ENCODE measurements around the gene NKIRAS1.

NKIRAS1 gene

DNA sequence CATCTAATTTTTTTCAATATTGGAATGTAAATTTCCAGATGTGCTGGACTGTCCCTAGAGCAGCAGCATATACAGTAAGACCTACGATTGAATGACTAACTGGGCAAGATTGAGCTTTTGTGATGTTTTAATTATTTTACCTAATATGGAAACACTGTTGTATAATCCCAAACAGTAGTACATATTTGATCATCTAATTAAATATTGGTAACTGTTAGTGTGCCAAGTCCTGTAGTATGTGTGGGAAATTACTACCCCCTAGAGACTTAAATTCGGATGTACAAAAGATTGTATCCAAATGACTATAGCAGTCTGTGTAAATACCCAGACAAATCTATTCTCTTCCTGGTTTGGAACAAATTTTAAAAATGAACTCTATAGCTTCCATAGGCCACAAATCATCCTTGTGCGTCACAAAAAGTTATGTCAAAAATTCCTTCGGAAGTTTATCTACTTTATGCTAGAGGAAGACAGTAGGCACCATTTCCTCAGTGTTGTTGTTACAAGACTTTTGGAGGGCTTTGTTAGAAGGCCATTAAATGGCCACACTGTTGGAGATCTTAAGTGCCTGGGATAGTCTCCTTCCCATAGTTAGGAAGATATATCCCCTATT, 41.6 kb downstream of the NKIRAS1 start:
- H3K79me2 ChIP-seq (ENCODE audit: insufficient read depth, low read length): peaks cover 30% of the 10 kb centered on the region
- no peaks in the 10 kb centered on the region for H3K9me3 ChIP-seq (ENCODE audit: insufficient read depth, low read length, severe bottlenecking)
- no peak overlapping the region for H3K4me3 ChIP-seq (ENCODE audit: low read depth in 1 of 2, low read length in 2 of 2)
- peaks cover 23% of the 10 kb centered on the region for H4K20me1 ChIP-seq (ENCODE audit: insufficient read depth, low read length)
- no peak overlapping the region for H3K4me2 ChIP-seq (ENCODE audit: insufficient read depth, low read length)
- no peaks in the 10 kb centered on the region for H3K27me3 ChIP-seq (ENCODE audit: insufficient read depth, low read length, poor library complexity)
- no peak for TF ChIP-seq EZH2 (IDR thresholded peaks at IDR 0.05; ENCODE audit: borderline replicate concordance, low read depth, low read length, severe bottlenecking)
- TF ChIP-seq CTCF (IDR thresholded peaks at IDR 0.05; ENCODE audit: borderline replicate concordance, extremely low read depth, low read length, poor library complexity, severe bottlenecking): no peak
- no peaks in the 10 kb centered on the region for H3K4me1 ChIP-seq (ENCODE audit: insufficient read depth, low read length)
- H3K27ac ChIP-seq (ENCODE audit: low read length): no peak overlapping the region
- H3K9ac ChIP-seq (ENCODE audit: low read depth, low read length): no peak overlapping the region
- H3K36me3 ChIP-seq (ENCODE audit: insufficient read depth, low read length): 0 out of 2 replicates have a peak, but pooled peaks cover 2% of the 10 kb centered on the region
- ATAC-seq (ENCODE audit: insufficient read depth, low read depth): no peak
- DNase-seq: no peak
- no peak overlapping the region for H2AFZ ChIP-seq (ENCODE audit: low read depth, low read length)

DNA sequence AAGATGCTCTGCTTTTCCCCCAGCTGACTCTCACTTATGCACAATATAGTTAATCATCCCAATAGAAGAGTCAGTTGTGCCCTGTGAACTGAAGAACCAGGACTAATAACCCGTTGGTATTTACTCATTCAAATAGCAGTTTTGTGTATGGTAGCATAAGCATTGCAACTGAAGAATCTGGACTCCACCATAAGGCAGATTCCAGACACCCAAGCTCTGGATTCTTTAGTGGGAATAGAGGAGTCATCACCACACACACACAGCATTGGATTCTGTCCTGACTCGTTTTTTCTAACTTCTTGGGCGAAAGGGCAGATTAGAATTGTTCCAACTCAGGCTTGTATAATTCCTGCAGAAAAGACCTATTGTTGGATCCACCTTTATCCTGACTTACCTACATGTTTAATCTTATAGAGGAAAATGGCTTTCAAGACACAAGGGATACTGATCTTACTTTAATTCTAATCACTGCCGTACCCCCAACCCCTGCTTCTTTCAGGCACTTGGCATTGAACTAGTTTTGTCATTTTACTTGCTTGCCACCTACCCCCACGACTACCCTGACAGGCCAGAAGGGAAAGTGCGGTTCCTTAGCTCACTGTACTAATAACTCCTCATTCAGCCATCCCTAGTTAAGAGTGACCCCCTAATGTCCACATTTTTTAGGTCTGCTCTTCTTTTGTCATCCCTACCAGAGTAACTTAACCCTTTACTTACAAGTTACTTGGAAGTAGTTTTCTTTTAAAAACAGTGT, 42.3 kb downstream of the NKIRAS1 start:
- no peak overlapping the region for H3K4me2 ChIP-seq (ENCODE audit: insufficient read depth, low read length)
- no peak overlapping the region for H3K4me3 ChIP-seq (ENCODE audit: low read depth in 1 of 2, low read length in 2 of 2)

DNA sequence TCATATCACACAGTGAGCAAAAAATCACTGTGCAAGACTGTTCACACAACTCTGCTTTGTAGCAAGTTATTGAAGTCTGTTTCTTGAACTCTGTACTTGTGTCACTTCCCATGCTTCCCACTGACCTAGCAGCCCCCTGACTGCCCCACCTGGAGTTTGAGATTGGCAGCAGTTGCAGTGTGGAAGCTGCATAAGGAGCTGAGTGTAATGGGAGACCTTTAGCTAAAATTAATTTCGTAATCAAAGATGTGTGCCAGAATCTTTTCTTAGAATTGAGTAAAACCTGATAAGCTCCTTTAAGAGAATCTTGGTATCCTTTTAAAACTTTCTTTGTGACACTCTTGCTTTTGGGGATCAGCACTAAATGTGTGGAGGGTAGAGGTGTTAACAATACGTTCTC, 42.8 kb downstream of the NKIRAS1 start:
- Histone ChIP-seq H3K4me3 (ENCODE audit: low read depth in 1 of 2, low read length in 2 of 2) (no peak overlapping the region), H3K27me3 (ENCODE audit: insufficient read depth, low read length, poor library complexity) (no peaks in the 10 kb centered on the region), H2AFZ (ENCODE audit: low read depth, low read length) (no peak overlapping the region), H4K20me1 (ENCODE audit: insufficient read depth, low read length) (peaks cover 23% of the 10 kb centered on the region), H3K9me3 (ENCODE audit: insufficient read depth, low read length, severe bottlenecking) (no peaks in the 10 kb centered on the region), H3K79me2 (ENCODE audit: insufficient read depth, low read length) (peaks cover 39% of the 10 kb centered on the region), H3K9ac (ENCODE audit: low read depth, low read length) (no peak overlapping the region), H3K27ac (ENCODE audit: low read length) (no peak overlapping the region), H3K4me2 (ENCODE audit: insufficient read depth, low read length) (no peak overlapping the region), H3K4me1 (ENCODE audit: insufficient read depth, low read length) (no peaks in the 10 kb centered on the region), H3K36me3 (ENCODE audit: insufficient read depth, low read length) (no peaks in the 10 kb centered on the region)
- no peak for DNase-seq
- no peak for ATAC-seq (ENCODE audit: insufficient read depth, low read depth)
- no peak for TF ChIP-seq CTCF (IDR thresholded peaks at IDR 0.05; ENCODE audit: borderline replicate concordance, extremely low read depth, low read length, poor library complexity, severe bottlenecking)
- no peak for TF ChIP-seq EZH2 (IDR thresholded peaks at IDR 0.05; ENCODE audit: borderline replicate concordance, low read depth, low read length, severe bottlenecking)

More for the DNA sequence above, 42.3 kb downstream of the NKIRAS1 start:
- no peak overlapping the region for H2AFZ ChIP-seq (ENCODE audit: low read depth, low read length)
- H4K20me1 ChIP-seq (ENCODE audit: insufficient read depth, low read length): peaks cover 26% of the 10 kb centered on the region
- H3K36me3 ChIP-seq (ENCODE audit: insufficient read depth, low read length): 0 out of 2 replicates have a peak, but pooled peaks cover 2% of the 10 kb centered on the region
- H3K27ac ChIP-seq (ENCODE audit: low read length): no peak overlapping the region
- H3K27me3 ChIP-seq (ENCODE audit: insufficient read depth, low read length, poor library complexity): no peaks in the 10 kb centered on the region
- H3K79me2 ChIP-seq (ENCODE audit: insufficient read depth, low read length): peaks cover 36% of the 10 kb centered on the region
- no peak for TF ChIP-seq EZH2 (IDR thresholded peaks at IDR 0.05; ENCODE audit: borderline replicate concordance, low read depth, low read length, severe bottlenecking)
- TF ChIP-seq CTCF (IDR thresholded peaks at IDR 0.05; ENCODE audit: borderline replicate concordance, extremely low read depth, low read length, poor library complexity, severe bottlenecking): no peak
- DNase-seq (no peak), ATAC-seq (ENCODE audit: insufficient read depth, low read depth) (no peak)
- H3K4me1 ChIP-seq (ENCODE audit: insufficient read depth, low read length): no peaks in the 10 kb centered on the region
- no peaks in the 10 kb centered on the region for H3K9me3 ChIP-seq (ENCODE audit: insufficient read depth, low read length, severe bottlenecking)
- no peak overlapping the region for H3K9ac ChIP-seq (ENCODE audit: low read depth, low read length)
